ENCODE measurements around the gene NCAM2. TPM values are rescaled to one million over a fixed set of nuclear protein-coding genes. Genes with fewer than 3 reads are reported as not detected.

Gene NCAM2
- total RNA-seq, 1 donor from 2014 or later, result 0.84 TPM

DNA sequence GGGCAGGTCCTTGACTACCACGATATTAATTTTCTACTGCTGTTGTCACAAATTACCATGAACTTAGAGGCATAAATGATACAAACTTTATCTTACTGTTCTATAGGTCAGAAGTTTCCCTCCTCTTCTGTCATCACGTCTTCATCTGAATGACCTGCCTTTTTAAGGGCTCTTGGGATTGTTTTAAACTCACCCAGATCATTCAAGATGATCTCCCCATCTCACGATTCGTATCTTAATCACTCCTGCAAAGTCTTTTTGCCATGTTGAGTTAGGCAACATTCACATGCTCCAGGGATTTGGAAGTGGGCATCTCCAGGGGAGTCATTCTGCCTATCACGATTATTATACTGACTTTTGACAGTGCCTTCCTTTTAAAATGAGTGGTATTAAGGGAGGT lies 32.1 kb downstream of the NCAM2 start:
- Mint-ChIP-seq H3K27ac (no peak overlapping the region), H3K4me3 (no peak overlapping the region)
- no peaks in the 10 kb centered on the region for H3K79me2 ChIP-seq (ENCODE audit: low read depth)

DNA sequence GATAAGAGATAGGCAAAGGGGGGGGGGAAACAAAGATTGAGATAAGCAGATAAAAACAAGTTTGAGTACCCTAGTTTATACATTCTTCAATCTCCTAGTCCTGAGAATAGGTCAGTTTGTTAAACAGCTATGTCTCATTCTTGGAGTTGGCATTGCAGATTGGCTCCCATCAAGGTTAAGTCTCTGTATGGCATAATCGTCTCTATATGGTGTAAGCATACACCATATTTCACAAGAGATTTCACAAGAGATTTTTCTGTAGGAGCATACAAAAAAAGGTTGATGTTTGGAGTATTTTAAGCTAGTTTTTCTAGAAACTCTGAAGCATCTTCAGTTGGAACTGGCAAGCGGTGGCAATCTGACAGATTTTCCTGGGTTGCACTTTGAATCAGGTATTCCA lies 35.8 kb downstream of the NCAM2 start:
- H3F3A ChIP-seq (ENCODE audit: low read depth), result no peaks in the 10 kb centered on the region
- H3K36me3 ChIP-seq, result no peaks in the 10 kb centered on the region
- TF ChIP-seq EZH2phosphoT487 (IDR thresholded peaks at IDR 0.05), result no peak
- no peak for TF ChIP-seq EZH2 (IDR thresholded peaks at IDR 0.05)
- TF ChIP-seq, protein P1, sequence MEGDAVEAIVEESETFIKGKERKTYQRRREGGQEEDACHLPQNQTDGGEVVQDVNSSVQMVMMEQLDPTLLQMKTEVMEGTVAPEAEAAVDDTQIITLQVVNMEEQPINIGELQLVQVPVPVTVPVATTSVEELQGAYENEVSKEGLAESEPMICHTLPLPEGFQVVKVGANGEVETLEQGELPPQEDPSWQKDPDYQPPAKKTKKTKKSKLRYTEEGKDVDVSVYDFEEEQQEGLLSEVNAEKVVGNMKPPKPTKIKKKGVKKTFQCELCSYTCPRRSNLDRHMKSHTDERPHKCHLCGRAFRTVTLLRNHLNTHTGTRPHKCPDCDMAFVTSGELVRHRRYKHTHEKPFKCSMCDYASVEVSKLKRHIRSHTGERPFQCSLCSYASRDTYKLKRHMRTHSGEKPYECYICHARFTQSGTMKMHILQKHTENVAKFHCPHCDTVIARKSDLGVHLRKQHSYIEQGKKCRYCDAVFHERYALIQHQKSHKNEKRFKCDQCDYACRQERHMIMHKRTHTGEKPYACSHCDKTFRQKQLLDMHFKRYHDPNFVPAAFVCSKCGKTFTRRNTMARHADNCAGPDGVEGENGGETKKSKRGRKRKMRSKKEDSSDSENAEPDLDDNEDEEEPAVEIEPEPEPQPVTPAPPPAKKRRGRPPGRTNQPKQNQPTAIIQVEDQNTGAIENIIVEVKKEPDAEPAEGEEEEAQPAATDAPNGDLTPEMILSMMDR (IDR thresholded peaks at IDR 0.05), result no peak
- no peak overlapping the region for H3K4me2 ChIP-seq
- no peaks in the 10 kb centered on the region for H3K9me3 ChIP-seq (ENCODE audit: low read depth)
- H3K9ac ChIP-seq, result no peak overlapping the region
- no peaks in the 10 kb centered on the region for H3K27me3 Mint-ChIP-seq (ENCODE audit: insufficient read depth, low read depth)
- no peaks in the 10 kb centered on the region for H3K36me3 Mint-ChIP-seq
- H3K4me3 ChIP-seq, result no peak overlapping the region
- H3K27me3 ChIP-seq, result no peaks in the 10 kb centered on the region
- no peak overlapping the region for H3K27ac Mint-ChIP-seq
- no peaks in the 10 kb centered on the region for H3K4me1 ChIP-seq
- peaks cover 3% of the 10 kb centered on the region for H3K4me1 Mint-ChIP-seq
- no peaks in the 10 kb centered on the region for H3K9me3 Mint-ChIP-seq
- H2AFZ ChIP-seq (replicated peaks), result no peak overlapping the region
- no peak overlapping the region for H3K27ac ChIP-seq
- no peak for DNase-seq (ENCODE audit: low spot score)
- H3K79me2 ChIP-seq (ENCODE audit: low read depth), result no peaks in the 10 kb centered on the region
- H3K4me3 Mint-ChIP-seq, result no peak overlapping the region
- H4K20me1 ChIP-seq (ENCODE audit: low read depth), result no peaks in the 10 kb centered on the region

More for the DNA sequence above, 32.1 kb downstream of the NCAM2 start:
- no peaks in the 10 kb centered on the region for H3K4me1 ChIP-seq
- no peaks in the 10 kb centered on the region for H4K20me1 ChIP-seq (ENCODE audit: low read depth)
- H2AFZ ChIP-seq (replicated peaks), result no peak overlapping the region
- no peak overlapping the region for H3K4me2 ChIP-seq
- TF ChIP-seq EZH2 (IDR thresholded peaks at IDR 0.05) (no peak), EZH2phosphoT487 (IDR thresholded peaks at IDR 0.05) (no peak)
- TF ChIP-seq, protein P1 (IDR thresholded peaks at IDR 0.05), result no peak
- Mint-ChIP-seq H3K9me3 (no peaks in the 10 kb centered on the region), H3K4me1 (peaks cover 3% of the 10 kb centered on the region), H3K36me3 (no peaks in the 10 kb centered on the region), H3K27me3 (ENCODE audit: insufficient read depth, low read depth) (no peaks in the 10 kb centered on the region)
- H3K36me3 ChIP-seq, result no peaks in the 10 kb centered on the region
- no peak for DNase-seq (ENCODE audit: low spot score)
- no peak overlapping the region for H3K9ac ChIP-seq
- H3K27me3 ChIP-seq, result no peaks in the 10 kb centered on the region
- no peaks in the 10 kb centered on the region for H3K9me3 ChIP-seq (ENCODE audit: low read depth)
- no peak overlapping the region for H3K27ac ChIP-seq
- H3F3A ChIP-seq (ENCODE audit: low read depth), result no peaks in the 10 kb centered on the region
- H3K4me3 ChIP-seq, result no peak overlapping the region

DNA sequence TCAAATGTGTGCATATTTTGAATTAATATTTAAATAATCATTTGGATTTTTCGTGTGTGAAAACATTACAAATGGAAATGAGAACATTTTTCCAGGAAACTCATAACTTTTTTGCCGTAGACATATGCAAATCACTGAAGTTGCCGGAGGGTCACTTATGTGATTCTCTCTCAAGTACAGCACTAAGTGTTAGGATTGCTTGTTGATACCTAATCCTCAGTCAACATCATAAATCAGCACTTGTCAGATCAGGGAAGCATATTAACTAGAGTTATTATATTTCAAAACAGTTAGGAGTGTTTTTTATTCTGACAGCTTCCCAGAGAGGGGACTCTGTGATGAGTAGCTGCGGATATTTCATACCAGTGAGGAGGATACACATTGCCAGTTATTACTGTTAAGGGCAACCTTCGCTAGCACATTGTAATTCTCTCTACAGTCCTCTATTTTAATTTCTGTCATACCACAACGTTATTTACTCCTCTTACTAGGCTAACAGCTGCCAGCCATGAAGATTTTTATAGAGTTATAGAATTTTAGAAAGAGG lies 41.5 kb downstream of the NCAM2 start:
- no peaks in the 10 kb centered on the region for H3K36me3 ChIP-seq
- H3K9me3 ChIP-seq (ENCODE audit: low read depth), result no peaks in the 10 kb centered on the region
- no peaks in the 10 kb centered on the region for H3F3A ChIP-seq (ENCODE audit: low read depth)
- no peaks in the 10 kb centered on the region for H3K4me1 ChIP-seq
- H3K27ac ChIP-seq, result no peak overlapping the region
- Mint-ChIP-seq H3K4me1 (no peaks in the 10 kb centered on the region), H3K36me3 (no peaks in the 10 kb centered on the region), H3K27ac (no peak overlapping the region), H3K9me3 (no peaks in the 10 kb centered on the region), H3K27me3 (ENCODE audit: insufficient read depth, low read depth) (no peaks in the 10 kb centered on the region), H3K4me3 (no peak overlapping the region)
- no peak overlapping the region for H2AFZ ChIP-seq (replicated peaks)
- H3K79me2 ChIP-seq (ENCODE audit: low read depth), result no peaks in the 10 kb centered on the region
- TF ChIP-seq EZH2 (IDR thresholded peaks at IDR 0.05) (no peak), EZH2phosphoT487 (IDR thresholded peaks at IDR 0.05) (no peak)
- H3K27me3 ChIP-seq, result no peaks in the 10 kb centered on the region
- no peak overlapping the region for H3K9ac ChIP-seq
- no peak overlapping the region for H3K4me3 ChIP-seq
- H3K4me2 ChIP-seq, result no peak overlapping the region
- H4K20me1 ChIP-seq (ENCODE audit: low read depth), result no peaks in the 10 kb centered on the region
- no peak for DNase-seq (ENCODE audit: low spot score)

DNA sequence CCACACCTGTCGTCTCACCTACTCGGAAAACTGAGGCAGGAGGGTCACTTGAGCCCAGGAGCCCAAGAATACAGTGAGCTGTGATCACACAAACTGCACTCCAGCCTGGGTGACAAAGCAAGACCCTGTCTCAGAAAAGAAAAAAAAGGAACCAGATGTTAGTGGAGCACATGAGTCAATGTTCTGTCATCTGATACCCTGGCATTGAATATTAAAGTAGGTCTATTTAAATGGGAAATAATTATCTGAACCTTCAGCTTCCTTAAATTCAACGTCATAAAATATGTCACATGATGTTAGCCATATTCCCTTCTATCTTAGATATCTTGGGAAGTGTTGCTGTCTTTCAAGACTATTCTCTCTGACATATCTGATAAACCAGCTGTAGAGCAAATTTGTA lies 47.3 kb downstream of the NCAM2 start:
- H3K27ac Mint-ChIP-seq, result no peak overlapping the region
- no peaks in the 10 kb centered on the region for H3K9me3 Mint-ChIP-seq
- no peaks in the 10 kb centered on the region for H3K27me3 ChIP-seq
- no peaks in the 10 kb centered on the region for H3K9me3 ChIP-seq (ENCODE audit: low read depth)
- H3K36me3 Mint-ChIP-seq, result no peaks in the 10 kb centered on the region
- H3K4me3 ChIP-seq, result no peak overlapping the region
- no peak for DNase-seq (ENCODE audit: low spot score)
- H3F3A ChIP-seq (ENCODE audit: low read depth), result no peaks in the 10 kb centered on the region
- H2AFZ ChIP-seq (replicated peaks), result no peak overlapping the region
- H3K9ac ChIP-seq, result no peak overlapping the region
- H3K36me3 ChIP-seq, result no peaks in the 10 kb centered on the region
- H3K4me2 ChIP-seq, result no peak overlapping the region
- no peaks in the 10 kb centered on the region for H3K79me2 ChIP-seq (ENCODE audit: low read depth)
- no peak overlapping the region for H3K27ac ChIP-seq
- no peaks in the 10 kb centered on the region for H4K20me1 ChIP-seq (ENCODE audit: low read depth)
- no peaks in the 10 kb centered on the region for H3K27me3 Mint-ChIP-seq (ENCODE audit: insufficient read depth, low read depth)
- H3K4me1 Mint-ChIP-seq, result no peaks in the 10 kb centered on the region
- H3K4me1 ChIP-seq, result no peaks in the 10 kb centered on the region
- TF ChIP-seq EZH2phosphoT487 (IDR thresholded peaks at IDR 0.05), result no peak
- TF ChIP-seq, protein P1 (IDR thresholded peaks at IDR 0.05), result no peak
- no peak for TF ChIP-seq EZH2 (IDR thresholded peaks at IDR 0.05)
- H3K4me3 Mint-ChIP-seq, result no peak overlapping the region

Measured in neural progenitor cell (in vitro differentiated cells).